ENCODE results near the gene ZIC4.

DNA sequence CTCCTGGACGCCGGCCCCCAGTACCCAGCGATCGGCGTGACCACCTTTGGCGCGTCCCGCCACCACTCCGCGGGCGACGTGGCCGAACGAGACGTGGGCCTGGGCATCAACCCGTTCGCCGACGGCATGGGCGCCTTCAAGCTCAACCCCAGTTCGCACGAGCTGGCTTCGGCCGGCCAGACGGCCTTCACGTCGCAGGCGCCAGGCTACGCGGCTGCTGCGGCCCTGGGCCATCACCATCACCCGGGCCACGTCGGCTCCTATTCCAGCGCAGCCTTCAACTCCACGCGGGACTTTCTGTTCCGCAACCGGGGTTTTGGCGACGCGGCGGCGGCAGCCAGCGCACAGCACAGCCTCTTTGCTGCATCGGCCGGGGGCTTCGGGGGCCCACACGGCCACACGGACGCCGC is 3.8 kb upstream of the ZIC4 start:
- TF ChIP-seq ZFX (IDR thresholded peaks at IDR 0.05): no peak
- TF ChIP-seq, protein P1, sequence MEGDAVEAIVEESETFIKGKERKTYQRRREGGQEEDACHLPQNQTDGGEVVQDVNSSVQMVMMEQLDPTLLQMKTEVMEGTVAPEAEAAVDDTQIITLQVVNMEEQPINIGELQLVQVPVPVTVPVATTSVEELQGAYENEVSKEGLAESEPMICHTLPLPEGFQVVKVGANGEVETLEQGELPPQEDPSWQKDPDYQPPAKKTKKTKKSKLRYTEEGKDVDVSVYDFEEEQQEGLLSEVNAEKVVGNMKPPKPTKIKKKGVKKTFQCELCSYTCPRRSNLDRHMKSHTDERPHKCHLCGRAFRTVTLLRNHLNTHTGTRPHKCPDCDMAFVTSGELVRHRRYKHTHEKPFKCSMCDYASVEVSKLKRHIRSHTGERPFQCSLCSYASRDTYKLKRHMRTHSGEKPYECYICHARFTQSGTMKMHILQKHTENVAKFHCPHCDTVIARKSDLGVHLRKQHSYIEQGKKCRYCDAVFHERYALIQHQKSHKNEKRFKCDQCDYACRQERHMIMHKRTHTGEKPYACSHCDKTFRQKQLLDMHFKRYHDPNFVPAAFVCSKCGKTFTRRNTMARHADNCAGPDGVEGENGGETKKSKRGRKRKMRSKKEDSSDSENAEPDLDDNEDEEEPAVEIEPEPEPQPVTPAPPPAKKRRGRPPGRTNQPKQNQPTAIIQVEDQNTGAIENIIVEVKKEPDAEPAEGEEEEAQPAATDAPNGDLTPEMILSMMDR (conservative IDR thresholded peaks at IDR 0.05): no peak
